Keratinocyte (primary cell): ENCODE data around the gene PRAMEF5. TPM values are rescaled to one million over a fixed set of nuclear protein-coding genes. Genes with fewer than 3 reads are reported as not detected.
"Not testable (repeated sequence)": the region's sequence is repeated elsewhere in the genome, so short reads cannot be mapped to it uniquely, and the experiment has no call there.

Experiments
- DNase-seq: peaks from one replicate; pipeline ENCODE4 v3.0.0-alpha.2; 2011; ENCODE audit warnings: low read depth, missing footprints, low spot score
- FAIRE-seq: peaks from 2 replicates; lab custom pipeline; 2011; peaks lifted over from hg19 to GRCh38; lab: Jason Lieb, UNC
- H2AFZ ChIP-seq: 2 replicates; pipeline ENCODE4 v1.6.0; 2012; ENCODE audit warnings: low read length, control low read depth, inconsistent platforms; ENCODE audit not compliant: control insufficient read depth
- H3K27ac ChIP-seq: 2 replicates; pipeline ENCODE4 v1.5.1; 2011; ENCODE audit warnings: low read length; ENCODE audit not compliant: control insufficient read depth, insufficient read depth
- H3K27me3 ChIP-seq: 3 replicates; pipeline ENCODE4 v1.6.0; 2011; ENCODE audit warnings: low read length; ENCODE audit not compliant: control insufficient read depth, insufficient read depth; ENCODE audit errors: extremely low read depth
- H3K36me3 ChIP-seq, 2 experiments: 2 replicates in 1 of 2; 3 replicates in 1 of 2; pipeline ENCODE4 v1.5.1; 2011; ENCODE audit warnings: low read length in 2 of 2, mild to moderate bottlenecking in 1 of 2; ENCODE audit not compliant: control insufficient read depth in 2 of 2, insufficient read depth in 2 of 2; ENCODE audit errors: extremely low read depth in 1 of 2
- H3K4me1 ChIP-seq: 3 replicates; pipeline ENCODE4 v1.5.1; 2011; ENCODE audit warnings: low read length; ENCODE audit not compliant: control insufficient read depth, insufficient read depth; ENCODE audit errors: extremely low read depth
- H3K4me2 ChIP-seq: 3 replicates; pipeline ENCODE4 v1.6.0; 2011; ENCODE audit warnings: low read depth, low read length; ENCODE audit not compliant: control insufficient read depth, insufficient read depth; ENCODE audit errors: extremely low read depth
- H3K4me3 ChIP-seq, 3 experiments: fragments of 200-600 bp in 1 of 3; sonication (generic) in 1 of 3; 2 replicates in 2 of 3; 3 replicates in 1 of 3; pipeline ENCODE4 v1.5.1; 2011 to 2016; ENCODE audit warnings: low read length in 3 of 3, mild to moderate bottlenecking in 3 of 3, control low read depth in 2 of 3, inconsistent platforms in 1 of 3, low read depth in 1 of 3, mixed read lengths in 1 of 3, mixed run types in 1 of 3, moderate library complexity in 1 of 3; ENCODE audit not compliant: control insufficient read depth in 2 of 3, insufficient read depth in 2 of 3; ENCODE audit errors: extremely low read depth in 1 of 3
- H3K79me2 ChIP-seq: 2 replicates; pipeline ENCODE4 v1.6.0; 2012; ENCODE audit warnings: low read length; ENCODE audit not compliant: control insufficient read depth, insufficient read depth
- H3K9ac ChIP-seq: 3 replicates; pipeline ENCODE4 v1.6.0; 2011; ENCODE audit warnings: low read length; ENCODE audit not compliant: control insufficient read depth, insufficient read depth; ENCODE audit errors: extremely low read depth
- H3K9me1 ChIP-seq: 3 replicates; pipeline ENCODE4 v1.6.0; 2011; ENCODE audit warnings: low read length; ENCODE audit not compliant: control insufficient read depth, insufficient read depth; ENCODE audit errors: extremely low read depth
- H3K9me3 ChIP-seq: 2 replicates; pipeline ENCODE4 v1.5.1; 2012; ENCODE audit warnings: low read depth, low read length; ENCODE audit not compliant: control insufficient read depth
- H4K20me1 ChIP-seq: 3 replicates; pipeline ENCODE4 v1.6.0; 2011; ENCODE audit warnings: low read length; ENCODE audit not compliant: control insufficient read depth, insufficient read depth; ENCODE audit errors: extremely low read depth
- EZH2 ChIP-seq: IDR thresholded peaks from one replicate; pipeline ENCODE4 v1.6.1; 2012; ENCODE audit warnings: inconsistent platforms, mild to moderate bottlenecking, low read length, moderate library complexity
- dilution Hi-C: fragments of 300-500 bp; cut with MboI; formaldehyde crosslinking; loops from one replicate; pipeline ENCODE4 v1.7.0; 2020; ENCODE audit warnings: low sequenced_read_pairs; ENCODE audit not compliant: extremely low pct_ligation_motif_present
- polyA plus RNA-seq, 5 experiments: library from polyadenylated mRNA; depleted of rRNA in 3 of 5; stranded (reverse) in 3 of 5; stranded (forward) in 1 of 5; unstranded in 1 of 5; fragments of >200 nt; gene quantifications; 1 replicate in 1 of 5; 2 replicates in 3 of 5; 3 replicates in 1 of 5; pipeline versions ENCODE4 v1.2.1 to v1.2.3, GENCODE V29; 2011 to 2012; ENCODE audit warnings: missing spikeins in 2 of 5, low read depth in 1 of 5, low replicate concordance in 1 of 5
- TF ChIP-seq, protein P1 (sequence below), 3 experiments: IDR thresholded peaks in 1 of 3; conservative IDR thresholded peaks in 1 of 3; optimal IDR thresholded peaks in 1 of 3; 2 replicates in 2 of 3; 3 replicates in 1 of 3; pipeline versions ENCODE3 to v1.5.1; 2011; ENCODE audit warnings: low read length in 3 of 3, mild to moderate bottlenecking in 3 of 3, moderate library complexity in 2 of 3, control low read depth in 1 of 3, inconsistent platforms in 1 of 3; ENCODE audit not compliant: insufficient read depth in 2 of 3; ENCODE audit errors: extremely low read depth in 1 of 3

PRAMEF5 gene
- polyA plus RNA-seq, 1 donor (not counting 4 experiments of a cell fraction or from before 2014, with no cell fraction given) = not detected

DNA sequence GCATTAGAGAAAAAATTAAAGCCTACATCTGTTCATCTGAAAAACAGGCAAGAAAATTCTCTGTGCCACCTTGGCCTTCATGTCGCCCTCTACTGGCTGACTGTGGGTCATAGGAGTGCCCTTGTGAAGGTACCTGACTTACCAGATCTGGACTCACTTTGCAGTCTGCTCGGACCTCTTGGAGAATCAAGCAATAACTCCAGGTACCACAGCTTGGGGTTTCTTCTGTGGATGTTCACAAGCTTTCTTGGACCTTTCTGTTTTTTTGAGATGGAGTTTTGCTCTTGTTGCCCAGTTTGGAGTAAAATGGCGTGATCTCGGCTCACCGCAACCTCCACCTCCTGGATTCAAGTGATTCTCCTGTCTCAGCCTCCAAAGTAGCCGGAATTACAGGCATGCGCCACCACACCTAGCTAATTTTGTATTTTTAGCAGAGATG lies 25.6 kb upstream of the PRAMEF5 start:
- dilution Hi-C loops = no loop called here
- Histone ChIP-seq H3K79me2 (no peaks in the 10 kb centered on the region), H3K27me3 (no peaks in the 10 kb centered on the region), H3K9me3 (no peaks in the 10 kb centered on the region), H3K4me2 (no peak overlapping the region), H3K27ac (no peak overlapping the region), H4K20me1 (no peaks in the 10 kb centered on the region), H3K9me1 (no peaks in the 10 kb centered on the region), H2AFZ (no peak overlapping the region), H3K36me3 (no peaks in the 10 kb centered on the region), H3K4me1 (no peaks in the 10 kb centered on the region), H3K9ac (no peak overlapping the region), H3K4me3 (no peak overlapping the region)
- FAIRE-seq (no peak), DNase-seq (no peak)
- TF ChIP-seq, protein P1, sequence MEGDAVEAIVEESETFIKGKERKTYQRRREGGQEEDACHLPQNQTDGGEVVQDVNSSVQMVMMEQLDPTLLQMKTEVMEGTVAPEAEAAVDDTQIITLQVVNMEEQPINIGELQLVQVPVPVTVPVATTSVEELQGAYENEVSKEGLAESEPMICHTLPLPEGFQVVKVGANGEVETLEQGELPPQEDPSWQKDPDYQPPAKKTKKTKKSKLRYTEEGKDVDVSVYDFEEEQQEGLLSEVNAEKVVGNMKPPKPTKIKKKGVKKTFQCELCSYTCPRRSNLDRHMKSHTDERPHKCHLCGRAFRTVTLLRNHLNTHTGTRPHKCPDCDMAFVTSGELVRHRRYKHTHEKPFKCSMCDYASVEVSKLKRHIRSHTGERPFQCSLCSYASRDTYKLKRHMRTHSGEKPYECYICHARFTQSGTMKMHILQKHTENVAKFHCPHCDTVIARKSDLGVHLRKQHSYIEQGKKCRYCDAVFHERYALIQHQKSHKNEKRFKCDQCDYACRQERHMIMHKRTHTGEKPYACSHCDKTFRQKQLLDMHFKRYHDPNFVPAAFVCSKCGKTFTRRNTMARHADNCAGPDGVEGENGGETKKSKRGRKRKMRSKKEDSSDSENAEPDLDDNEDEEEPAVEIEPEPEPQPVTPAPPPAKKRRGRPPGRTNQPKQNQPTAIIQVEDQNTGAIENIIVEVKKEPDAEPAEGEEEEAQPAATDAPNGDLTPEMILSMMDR (optimal IDR thresholded peaks at IDR 0.05 in 1 of 3, IDR thresholded peaks at IDR 0.05 in 1 of 3, conservative IDR thresholded peaks at IDR 0.05 in 1 of 3; ENCODE audit: extremely low read depth in 1 of 3, insufficient read depth in 2 of 3, low read length in 3 of 3) = peak in 1 of 3 experiments; percentile 45
- TF ChIP-seq EZH2 = no peak

DNA sequence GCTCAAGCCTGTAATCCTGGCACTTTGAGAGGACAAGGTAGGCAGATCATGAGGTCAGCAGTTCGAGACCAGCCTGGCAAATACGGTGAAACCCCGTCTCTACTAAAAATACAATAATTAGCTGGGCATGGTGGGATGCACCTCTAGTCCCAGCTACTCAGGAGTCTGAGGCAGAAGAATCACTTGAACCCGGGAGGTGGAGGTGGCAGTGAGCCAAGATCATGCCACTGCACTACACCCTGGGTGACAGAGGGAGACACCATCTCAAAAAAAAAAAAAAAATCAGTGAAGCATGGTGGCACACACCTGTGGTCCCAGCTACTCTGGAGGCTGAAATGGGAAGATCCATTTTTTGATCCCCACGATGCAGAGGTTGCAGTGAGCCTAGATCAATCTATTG lies 23.9 kb upstream of the PRAMEF5 start:
- H4K20me1 ChIP-seq, DNase-seq, H3K27me3 ChIP-seq, H3K79me2 ChIP-seq, H3K27ac ChIP-seq, H3K9me3 ChIP-seq, H3K9me1 ChIP-seq, H3K9ac ChIP-seq, H3K4me2 ChIP-seq, H3K4me3 ChIP-seq, H2AFZ ChIP-seq, FAIRE-seq, H3K36me3 ChIP-seq, H3K4me1 ChIP-seq, dilution Hi-C loops: not testable (repeated sequence)

GRCh38 chr1:13230601-13231000 lies 23.4 kb upstream of the PRAMEF5 start:
- H3K4me1 ChIP-seq, H3K36me3 ChIP-seq, H3K9ac ChIP-seq, H3K9me1 ChIP-seq, H3K27me3 ChIP-seq, H3K27ac ChIP-seq, H3K79me2 ChIP-seq, H4K20me1 ChIP-seq, H3K4me3 ChIP-seq, dilution Hi-C loops, FAIRE-seq, DNase-seq, H3K9me3 ChIP-seq, H2AFZ ChIP-seq, H3K4me2 ChIP-seq: not testable (repeated sequence)

DNA sequence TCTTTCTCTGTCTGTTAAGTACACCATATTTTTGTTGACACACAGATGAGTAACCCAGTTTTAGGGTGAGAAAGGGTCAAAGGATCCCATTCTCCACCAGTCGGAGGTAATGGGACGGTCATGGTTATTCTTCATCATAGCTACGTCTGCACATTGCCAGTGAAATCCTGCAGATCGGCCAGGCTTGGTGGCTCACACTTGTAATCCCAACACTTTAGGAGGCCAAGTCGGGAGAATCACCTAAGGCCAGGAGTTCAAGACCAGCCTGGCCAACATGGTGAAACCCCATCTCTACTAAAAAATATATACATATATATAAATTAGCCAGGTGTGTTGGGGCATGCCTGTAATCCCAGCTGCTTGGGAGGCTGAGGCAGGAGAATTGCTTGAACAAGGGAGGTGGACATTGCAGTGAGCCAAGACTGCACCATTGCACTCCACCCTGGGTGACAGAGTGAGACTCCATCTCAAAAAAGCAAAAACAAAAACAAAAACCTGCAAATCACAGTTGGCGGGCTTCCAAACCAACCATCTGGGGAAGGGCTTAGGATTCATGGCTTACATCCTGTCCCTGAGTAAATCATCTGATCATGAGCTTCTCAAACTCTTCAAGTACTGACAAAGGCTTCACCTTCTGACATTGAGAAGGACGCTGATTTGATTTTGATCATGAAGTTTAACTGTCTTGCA lies 22.8 kb upstream of the PRAMEF5 start:
- H3K9me3 ChIP-seq, H3K79me2 ChIP-seq, H2AFZ ChIP-seq, H3K27ac ChIP-seq, H3K9me1 ChIP-seq, FAIRE-seq, DNase-seq, dilution Hi-C loops, H3K4me2 ChIP-seq, H3K9ac ChIP-seq, H3K36me3 ChIP-seq, H3K27me3 ChIP-seq, H3K4me1 ChIP-seq, H4K20me1 ChIP-seq, H3K4me3 ChIP-seq: not testable (repeated sequence)
